Endodermal cell (in vitro differentiated cells): ENCODE measurements around the gene DAND5. TPM values are rescaled to one million over a fixed set of nuclear protein-coding genes. Genes with fewer than 3 reads are reported as not detected.

Experiments used
- DNase-seq: peaks from one replicate; pipeline ENCODE4 v3.0.0-alpha.2; 2017
- H3K27ac ChIP-seq: 2 replicates; pipeline ENCODE4 v1.5.1; 2013; ENCODE audit warnings: mild to moderate bottlenecking, low read depth, low read length, moderate library complexity
- H3K27me3 ChIP-seq: 2 replicates; pipeline ENCODE4 v1.6.1; 2013; ENCODE audit warnings: mild to moderate bottlenecking, low read length, moderate library complexity; ENCODE audit not compliant: insufficient read depth, control insufficient read depth, poor library complexity, severe bottlenecking
- H3K36me3 ChIP-seq: 2 replicates; pipeline ENCODE4 v1.7.0; 2013; ENCODE audit warnings: mild to moderate bottlenecking, low read length, moderate library complexity; ENCODE audit not compliant: control insufficient read depth, insufficient read depth
- H3K4me1 ChIP-seq: one replicate; pipeline ENCODE4 v1.7.0; 2013; ENCODE audit warnings: low read length; ENCODE audit not compliant: control insufficient read depth, insufficient read depth
- H3K4me3 ChIP-seq: 2 replicates; pipeline ENCODE4 v1.5.1; 2013; ENCODE audit warnings: mild to moderate bottlenecking, low read length, moderate library complexity
- H3K9ac ChIP-seq: 2 replicates; pipeline ENCODE4 v1.6.1; 2013; ENCODE audit warnings: mild to moderate bottlenecking, low read length, moderate library complexity; ENCODE audit not compliant: poor library complexity, severe bottlenecking; ENCODE audit errors: extremely low read depth
- H3K9me3 ChIP-seq: 2 replicates; pipeline ENCODE4 v1.6.1; 2013; ENCODE audit warnings: mild to moderate bottlenecking, low read length, moderate library complexity; ENCODE audit not compliant: control insufficient read depth
- H3K27ac Mint-ChIP-seq: 2 replicates; pipeline ENCODE4 v1.8.0; 2020; ENCODE audit warnings: mixed read lengths
- H3K27me3 Mint-ChIP-seq: 2 replicates; pipeline ENCODE4 v1.8.0; 2021; ENCODE audit warnings: mild to moderate bottlenecking, mixed read lengths; ENCODE audit not compliant: insufficient read depth
- H3K36me3 Mint-ChIP-seq: 2 replicates; pipeline ENCODE4 v1.8.0; 2020; ENCODE audit warnings: low read depth, mixed read lengths
- H3K4me1 Mint-ChIP-seq: 2 replicates; pipeline ENCODE4 v1.8.0; 2020; ENCODE audit warnings: mixed read lengths
- H3K4me3 Mint-ChIP-seq: 2 replicates; pipeline ENCODE4 v1.8.0; 2020; ENCODE audit warnings: mild to moderate bottlenecking, moderate library complexity, mixed read lengths
- H3K9me3 Mint-ChIP-seq: 2 replicates; pipeline ENCODE4 v1.8.0; 2020; ENCODE audit warnings: mild to moderate bottlenecking, mixed read lengths
- WGBS, 2 experiments: methylation state at CpG; one replicate each; pipeline versions ENCODE4 v1.1.5 to v1.1.7; 2013; ENCODE audit warnings: missing lambda C conversion rate in 2 of 2, mixed read lengths in 1 of 2; ENCODE audit not compliant: insufficient coverage in 1 of 2, insufficient read length in 1 of 2; 5-methylcytosine and 5-hydroxymethylcytosine counted together
- total RNA-seq, 2 donors: library from RNA; stranded (reverse); fragmentation: NEBNext Ultra II Directional in 1 of 2; extraction: Animal tissue kit (Norgen Biotek cat#: 25700) in 1 of 2; gene quantifications; 2 replicates in 1 of 2; 3 replicates in 1 of 2; pipeline ENCODE4 v1.2.1, GENCODE V29; 2021
- TF ChIP-seq, protein P1 (sequence below): fragments of 200-600 bp; sonication (generic); conservative IDR thresholded peaks from 2 replicates; pipeline ENCODE4 v1.5.0; 2021; ENCODE audit warnings: antibody characterized with exemption, mild to moderate bottlenecking

Gene DAND5
- total RNA-seq, 2 donors from 2014 or later, result 0.13 to 0.40 TPM

DNA sequence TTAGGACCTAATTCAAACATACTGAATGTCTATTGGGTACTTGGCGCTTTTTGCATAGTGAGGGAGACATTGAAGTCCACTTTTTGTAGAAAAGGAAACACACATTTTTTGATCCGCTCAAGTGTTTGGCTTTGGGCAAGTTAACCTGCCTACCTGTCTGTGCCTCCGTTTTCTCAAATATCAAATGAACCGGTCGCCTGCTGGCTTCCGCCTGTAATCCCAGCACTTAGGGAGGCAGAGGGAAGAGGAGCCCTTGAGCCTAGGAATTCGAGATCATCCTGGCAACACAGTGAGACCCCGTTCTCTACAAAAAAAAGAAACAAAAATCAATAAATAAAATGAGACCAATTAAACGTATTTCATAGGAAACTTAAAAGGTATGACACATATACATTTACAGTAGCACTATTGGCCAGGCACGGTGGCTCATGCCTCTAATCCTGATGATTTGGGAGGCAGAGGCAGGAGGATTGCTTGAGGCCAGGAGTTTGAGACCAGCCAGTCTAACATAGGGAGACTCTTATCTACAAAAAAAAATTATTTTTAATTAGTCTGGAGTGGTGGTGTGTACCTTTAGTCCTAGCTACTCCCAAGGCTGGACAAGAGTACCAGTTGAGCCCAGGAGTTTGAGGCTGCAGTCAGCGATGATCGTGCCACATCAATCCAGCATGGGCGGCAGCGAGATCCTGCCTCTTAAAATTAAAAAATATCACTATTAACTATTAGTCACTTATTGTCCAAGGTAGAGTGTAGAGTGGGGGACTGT, 22.5 kb upstream of the DAND5 start:
- Histone ChIP-seq H3K4me3 (peak overlapping the region; percentile 84), H3K27ac (peak overlapping the region; percentile 97), H3K4me1 (no peaks in the 10 kb centered on the region), H3K9ac (peak overlapping the region; percentile 84), H3K9me3 (no peaks in the 10 kb centered on the region), H3K36me3 (peaks cover 69% of the 10 kb centered on the region), H3K27me3 (no peaks in the 10 kb centered on the region)
- TF ChIP-seq, protein P1, sequence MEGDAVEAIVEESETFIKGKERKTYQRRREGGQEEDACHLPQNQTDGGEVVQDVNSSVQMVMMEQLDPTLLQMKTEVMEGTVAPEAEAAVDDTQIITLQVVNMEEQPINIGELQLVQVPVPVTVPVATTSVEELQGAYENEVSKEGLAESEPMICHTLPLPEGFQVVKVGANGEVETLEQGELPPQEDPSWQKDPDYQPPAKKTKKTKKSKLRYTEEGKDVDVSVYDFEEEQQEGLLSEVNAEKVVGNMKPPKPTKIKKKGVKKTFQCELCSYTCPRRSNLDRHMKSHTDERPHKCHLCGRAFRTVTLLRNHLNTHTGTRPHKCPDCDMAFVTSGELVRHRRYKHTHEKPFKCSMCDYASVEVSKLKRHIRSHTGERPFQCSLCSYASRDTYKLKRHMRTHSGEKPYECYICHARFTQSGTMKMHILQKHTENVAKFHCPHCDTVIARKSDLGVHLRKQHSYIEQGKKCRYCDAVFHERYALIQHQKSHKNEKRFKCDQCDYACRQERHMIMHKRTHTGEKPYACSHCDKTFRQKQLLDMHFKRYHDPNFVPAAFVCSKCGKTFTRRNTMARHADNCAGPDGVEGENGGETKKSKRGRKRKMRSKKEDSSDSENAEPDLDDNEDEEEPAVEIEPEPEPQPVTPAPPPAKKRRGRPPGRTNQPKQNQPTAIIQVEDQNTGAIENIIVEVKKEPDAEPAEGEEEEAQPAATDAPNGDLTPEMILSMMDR, result no peak
- 47 to 55% methylated on average over 6 to 12 of the region's 14 CpGs for WGBS, 2 experiments
- no peak for DNase-seq
- peaks cover 10% of the 10 kb centered on the region for H3K4me1 Mint-ChIP-seq
- peaks cover 73% of the 10 kb centered on the region for H3K36me3 Mint-ChIP-seq
- peak overlapping the region; percentile 85 for H3K4me3 Mint-ChIP-seq
- H3K27ac Mint-ChIP-seq, result peak overlapping the region; percentile 97
- no peaks in the 10 kb centered on the region for H3K9me3 Mint-ChIP-seq
- H3K27me3 Mint-ChIP-seq, result no peaks in the 10 kb centered on the region

DNA sequence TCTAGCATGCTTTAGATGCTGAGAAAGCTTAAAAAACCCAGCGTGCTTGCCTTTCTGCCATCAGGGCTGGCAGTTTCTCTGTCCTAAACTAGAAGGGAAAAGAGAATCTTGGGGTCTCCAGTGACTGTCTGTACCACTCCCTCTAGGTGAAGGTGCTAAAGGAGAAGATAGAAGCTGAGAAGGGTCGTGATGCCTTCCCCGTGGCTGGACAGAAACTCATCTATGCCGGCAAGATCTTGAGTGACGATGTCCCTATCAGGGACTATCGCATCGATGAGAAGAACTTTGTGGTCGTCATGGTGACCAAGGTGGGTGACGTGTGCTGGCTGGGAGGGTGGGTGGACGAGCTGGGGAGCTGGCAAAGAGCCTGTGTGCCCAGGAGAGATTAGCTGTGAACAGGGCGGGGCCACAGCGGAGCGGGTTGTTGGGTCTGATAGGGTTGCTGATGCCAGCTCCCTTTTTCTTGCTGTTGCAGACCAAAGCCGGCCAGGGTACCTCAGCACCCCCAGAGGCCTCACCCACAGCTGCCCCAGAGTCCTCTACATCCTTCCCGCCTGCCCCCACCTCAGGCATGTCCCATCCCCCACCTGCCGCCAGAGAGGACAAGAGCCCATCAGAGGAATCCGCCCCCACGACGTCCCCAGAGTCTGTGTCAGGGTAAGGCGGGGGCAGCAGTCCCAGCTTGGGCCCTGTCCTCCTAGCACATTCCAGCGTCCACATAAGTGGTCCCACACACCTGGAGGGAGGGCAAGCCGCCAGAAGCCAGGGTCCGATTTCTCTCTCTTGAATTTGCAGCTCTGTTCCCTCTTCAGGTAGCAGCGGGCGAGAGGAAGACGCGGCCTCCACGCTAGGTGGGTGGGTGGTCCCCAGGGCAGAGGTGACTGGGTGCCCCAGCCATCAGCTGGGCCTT, 21.4 kb upstream of the DAND5 start:
- H3K4me1 ChIP-seq, result no peaks in the 10 kb centered on the region
- no peaks in the 10 kb centered on the region for H3K27me3 ChIP-seq
- no peak overlapping the region for H3K27ac ChIP-seq
- DNase-seq, result no peak
- no peaks in the 10 kb centered on the region for H3K27me3 Mint-ChIP-seq
- peaks cover 69% of the 10 kb centered on the region for H3K36me3 Mint-ChIP-seq
- H3K36me3 ChIP-seq, result peaks cover 60% of the 10 kb centered on the region
- H3K4me3 ChIP-seq, result peak overlapping the region; percentile 84
- WGBS, 2 experiments, result 92 to 95% methylated on average over 15 to 28 of the region's 28 CpGs
- no peak overlapping the region for H3K4me3 Mint-ChIP-seq
- no peaks in the 10 kb centered on the region for H3K9me3 Mint-ChIP-seq
- H3K9ac ChIP-seq, result no peak overlapping the region
- peaks cover 8% of the 10 kb centered on the region for H3K4me1 Mint-ChIP-seq
- no peaks in the 10 kb centered on the region for H3K9me3 ChIP-seq
- peak overlapping the region; percentile 35 for H3K27ac Mint-ChIP-seq
- TF ChIP-seq, protein P1, result no peak

DNA sequence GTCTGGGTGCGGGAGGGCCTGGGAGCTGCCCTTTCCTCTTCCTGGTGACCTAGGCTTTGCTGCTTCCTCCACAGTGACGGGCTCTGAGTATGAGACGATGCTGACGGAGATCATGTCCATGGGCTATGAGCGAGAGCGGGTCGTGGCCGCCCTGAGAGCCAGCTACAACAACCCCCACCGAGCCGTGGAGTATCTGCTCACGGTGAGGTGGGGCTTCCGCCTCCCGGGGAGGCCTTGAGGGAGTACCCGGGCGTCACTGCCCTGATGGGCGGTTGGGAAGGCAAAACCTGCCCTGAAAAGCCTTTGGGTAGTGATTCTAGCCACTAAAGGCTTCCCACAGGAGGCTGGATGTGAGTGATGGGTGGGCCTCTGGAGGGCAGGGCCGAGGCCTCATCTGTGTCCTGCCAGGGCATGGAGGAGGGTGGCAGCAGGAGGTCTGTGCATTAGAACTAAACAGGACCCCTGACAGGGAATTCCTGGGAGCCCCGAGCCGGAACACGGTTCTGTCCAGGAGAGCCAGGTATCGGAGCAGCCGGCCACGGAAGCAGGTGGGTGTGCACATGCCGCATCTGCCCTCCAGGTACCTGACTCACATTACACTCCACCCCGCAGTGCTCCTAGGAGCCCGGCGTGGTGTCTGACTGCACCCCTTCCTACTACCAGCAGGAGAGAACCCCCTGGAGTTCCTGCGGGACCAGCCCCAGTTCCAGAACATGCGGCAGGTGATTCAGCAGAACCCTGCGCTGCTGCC, 20.6 kb upstream of the DAND5 start:
- H3K9me3 ChIP-seq, result no peaks in the 10 kb centered on the region
- no peak for DNase-seq
- peak overlapping the region; percentile 35 for H3K27ac Mint-ChIP-seq
- H3K36me3 ChIP-seq, result peaks cover 58% of the 10 kb centered on the region
- 93% methylated on average over 20 to 30 of the region's 30 CpGs for WGBS, 2 experiments
- H3K27me3 ChIP-seq, result no peaks in the 10 kb centered on the region
- no peak overlapping the region for H3K4me3 ChIP-seq
- TF ChIP-seq, protein P1, result no peak
- H3K27me3 Mint-ChIP-seq, result no peaks in the 10 kb centered on the region
- no peak overlapping the region for H3K27ac ChIP-seq
- H3K9me3 Mint-ChIP-seq, result no peaks in the 10 kb centered on the region
- H3K4me1 ChIP-seq, result no peaks in the 10 kb centered on the region
- H3K4me3 Mint-ChIP-seq, result no peak overlapping the region
- peaks cover 64% of the 10 kb centered on the region for H3K36me3 Mint-ChIP-seq
- H3K9ac ChIP-seq, result no peak overlapping the region
- H3K4me1 Mint-ChIP-seq, result peaks cover 6% of the 10 kb centered on the region
